AML-193 (cell line): ENCODE measurements around the gene AP3D1.

ENCODE experiments used
- DNase-seq, 2 experiments: peaks; one replicate each; lab custom pipeline; 2025; lab: John Stamatoyannopoulos, UW

AP3D1 gene

DNA sequence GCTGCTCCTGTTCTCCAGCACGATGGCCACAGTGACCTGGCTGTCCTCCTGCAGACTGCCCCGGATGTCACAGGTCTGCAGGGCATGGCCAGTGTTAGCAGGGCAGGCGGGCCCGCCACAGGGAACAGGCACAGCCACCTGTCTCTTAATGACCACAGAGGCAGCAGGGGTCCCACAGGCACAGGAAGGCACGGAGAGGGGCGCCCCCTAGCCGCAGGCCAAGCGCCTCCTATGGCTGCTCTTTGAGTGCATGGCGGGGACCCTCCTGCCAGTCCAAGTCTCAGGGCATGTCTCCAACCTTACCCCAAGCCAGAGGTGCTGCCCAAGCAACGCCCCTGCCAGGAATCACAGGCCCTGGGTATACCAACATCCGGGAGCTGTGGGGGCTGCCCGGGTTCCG is 40.5 kb downstream of the AP3D1 start:
- no peak for DNase-seq

DNA sequence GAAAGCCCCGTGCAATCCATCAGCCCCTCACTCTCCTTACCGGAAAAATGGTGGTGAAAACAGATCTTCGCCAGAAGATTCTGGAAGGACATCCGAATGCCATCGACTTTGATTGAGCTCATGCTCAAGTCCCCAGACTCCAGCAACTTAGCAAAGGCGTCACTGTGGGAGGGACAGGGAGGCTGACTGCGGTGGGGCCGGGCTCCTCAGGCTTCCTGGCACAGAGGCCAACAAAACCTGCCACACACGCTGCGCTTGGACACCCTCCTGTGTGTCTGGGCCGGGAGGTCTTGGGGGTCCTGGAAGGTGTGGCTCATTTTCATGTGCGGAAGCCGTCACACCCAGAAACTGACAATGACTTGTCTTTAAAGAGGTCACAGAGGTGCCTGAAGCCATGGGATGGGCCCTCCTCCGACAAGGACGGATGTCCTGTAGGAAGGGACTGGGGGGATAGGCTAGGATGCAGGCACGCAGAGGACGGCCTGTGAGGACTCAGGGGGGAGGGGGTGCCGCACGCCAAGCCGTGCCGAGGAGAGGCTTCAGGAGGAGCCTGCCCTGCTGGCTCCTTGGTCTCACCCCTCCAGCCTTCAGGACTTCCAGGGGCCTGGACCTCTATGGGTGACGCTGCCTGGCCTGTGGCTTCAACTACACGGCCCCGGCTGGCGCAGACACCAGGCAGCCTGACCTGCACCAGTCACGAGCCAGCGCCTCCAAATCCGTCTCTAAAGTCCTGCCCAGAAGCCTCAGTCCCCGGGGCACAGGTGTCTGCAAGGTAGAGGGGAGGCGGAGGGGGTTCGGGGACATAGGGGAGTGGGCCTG is 42.1 kb downstream of the AP3D1 start:
- no peak for DNase-seq

DNA sequence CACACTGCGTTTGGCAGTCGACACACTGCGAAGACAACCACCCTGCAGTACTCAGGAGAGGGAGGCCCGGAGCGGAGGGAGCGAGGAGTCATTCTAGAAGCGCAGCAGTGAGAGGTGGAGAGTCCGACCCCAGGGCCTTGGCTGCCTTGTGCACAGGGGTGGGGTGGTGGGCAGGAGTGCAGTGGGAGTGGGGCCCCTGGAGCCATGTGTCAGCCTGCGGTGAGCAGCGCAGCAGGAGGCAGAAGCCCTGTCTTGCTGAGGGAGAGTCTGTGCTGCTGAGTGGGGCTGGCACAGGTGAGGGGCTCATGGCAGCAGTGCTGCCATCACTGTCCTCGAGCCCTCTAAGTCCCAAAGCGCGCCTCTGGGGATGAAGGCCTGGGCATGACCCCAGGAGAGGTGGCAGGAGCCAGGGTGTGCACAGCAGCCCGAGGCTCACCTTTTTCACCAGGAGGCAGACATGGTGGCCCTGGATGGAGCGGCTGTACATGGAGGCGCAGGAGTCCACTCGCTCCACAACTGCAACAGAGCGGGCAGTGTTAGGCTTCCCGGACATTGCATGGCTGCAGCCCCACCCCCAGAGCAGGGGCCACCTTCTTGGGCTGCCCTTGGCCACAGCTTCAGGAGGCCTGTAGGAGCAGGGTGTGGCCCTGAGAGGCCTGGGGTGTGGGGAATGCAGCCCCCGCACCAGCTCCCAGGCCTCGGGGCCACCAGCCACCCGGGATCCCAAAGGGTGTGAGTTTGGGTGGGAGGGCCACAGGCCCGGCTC is 42.9 kb downstream of the AP3D1 start:
- DNase-seq = no peak

DNA sequence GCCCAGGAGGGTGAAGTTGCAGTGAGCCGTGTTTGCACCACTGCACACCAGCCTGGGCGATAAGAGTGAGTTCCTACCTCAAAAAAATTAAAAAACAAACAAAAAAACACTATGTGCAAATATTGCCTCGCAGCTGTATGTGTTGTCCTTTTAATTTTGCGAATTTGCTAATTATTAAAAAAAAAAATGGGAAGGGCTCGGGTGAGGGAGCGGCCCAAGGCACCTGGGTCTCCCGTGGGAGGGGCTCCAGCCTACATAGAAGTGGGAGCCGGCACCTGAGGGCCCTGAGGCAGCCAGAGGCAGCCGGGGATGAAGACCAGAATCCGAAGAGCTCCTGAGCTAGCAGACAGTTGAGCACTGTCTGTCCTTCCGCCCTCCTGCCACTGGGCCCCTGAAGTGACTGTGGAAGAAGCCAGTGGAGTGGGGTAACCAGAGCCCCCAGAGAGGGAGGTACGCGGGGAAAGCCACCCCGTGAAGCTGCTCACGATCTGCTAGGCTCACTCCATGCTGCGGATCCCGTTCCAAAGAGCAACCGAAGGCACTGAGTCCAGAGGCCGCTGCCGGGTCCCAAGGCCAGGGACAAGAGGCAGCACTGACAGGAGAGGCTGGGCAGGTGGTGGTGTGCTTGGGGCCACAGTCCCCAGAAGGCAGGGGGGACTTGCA is 48.2 kb downstream of the AP3D1 start:
- DNase-seq = no peak

DNA sequence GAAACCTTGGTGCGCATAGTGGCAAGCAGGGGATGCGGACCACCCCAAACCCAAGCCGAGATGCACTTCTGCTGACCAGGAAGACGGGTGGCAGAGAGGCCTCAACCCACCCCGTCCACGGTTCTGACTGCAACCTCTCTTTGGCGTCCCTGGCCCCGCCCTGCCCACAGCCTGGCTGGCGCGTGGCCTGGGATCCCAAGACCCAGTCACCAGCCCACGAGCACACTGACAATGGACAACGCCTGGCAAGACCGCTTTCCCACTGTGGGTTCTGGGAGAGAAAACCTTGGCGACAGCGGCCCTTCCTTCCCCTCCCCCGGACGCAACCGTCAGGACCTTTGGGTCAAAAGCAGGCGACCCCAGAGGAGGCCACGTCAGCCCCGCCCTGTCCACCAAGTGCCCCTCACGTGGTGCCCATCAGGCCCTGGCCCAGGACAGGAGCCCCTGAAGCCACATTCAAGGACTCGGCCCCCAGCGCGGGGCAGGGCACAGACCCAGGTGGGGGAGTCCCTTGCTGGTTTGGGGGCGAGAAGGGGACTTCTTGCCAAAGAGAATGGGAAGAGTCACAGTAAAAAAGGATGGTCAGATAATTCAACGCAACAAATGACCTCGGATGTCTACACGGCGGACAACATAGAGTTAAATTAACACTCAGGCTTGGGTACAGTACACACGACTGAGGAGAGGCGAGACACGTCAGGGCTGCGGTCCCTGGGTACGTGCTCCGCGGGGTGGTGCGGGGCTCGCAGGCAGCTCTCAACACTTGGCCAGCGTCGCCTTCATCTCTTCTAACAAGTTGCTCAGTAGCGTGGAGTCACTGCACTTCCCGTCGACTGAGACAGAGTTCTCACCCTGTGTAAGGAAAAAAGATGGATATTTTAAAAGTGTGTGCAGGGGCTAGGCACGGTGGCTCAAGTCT is 49.7 kb downstream of the AP3D1 start:
- no peak for DNase-seq

- DNase-seq = no peak
These were observed 50.7 kb downstream of the AP3D1 start for GRCh38 chr19:2100719-2101061.

DNA sequence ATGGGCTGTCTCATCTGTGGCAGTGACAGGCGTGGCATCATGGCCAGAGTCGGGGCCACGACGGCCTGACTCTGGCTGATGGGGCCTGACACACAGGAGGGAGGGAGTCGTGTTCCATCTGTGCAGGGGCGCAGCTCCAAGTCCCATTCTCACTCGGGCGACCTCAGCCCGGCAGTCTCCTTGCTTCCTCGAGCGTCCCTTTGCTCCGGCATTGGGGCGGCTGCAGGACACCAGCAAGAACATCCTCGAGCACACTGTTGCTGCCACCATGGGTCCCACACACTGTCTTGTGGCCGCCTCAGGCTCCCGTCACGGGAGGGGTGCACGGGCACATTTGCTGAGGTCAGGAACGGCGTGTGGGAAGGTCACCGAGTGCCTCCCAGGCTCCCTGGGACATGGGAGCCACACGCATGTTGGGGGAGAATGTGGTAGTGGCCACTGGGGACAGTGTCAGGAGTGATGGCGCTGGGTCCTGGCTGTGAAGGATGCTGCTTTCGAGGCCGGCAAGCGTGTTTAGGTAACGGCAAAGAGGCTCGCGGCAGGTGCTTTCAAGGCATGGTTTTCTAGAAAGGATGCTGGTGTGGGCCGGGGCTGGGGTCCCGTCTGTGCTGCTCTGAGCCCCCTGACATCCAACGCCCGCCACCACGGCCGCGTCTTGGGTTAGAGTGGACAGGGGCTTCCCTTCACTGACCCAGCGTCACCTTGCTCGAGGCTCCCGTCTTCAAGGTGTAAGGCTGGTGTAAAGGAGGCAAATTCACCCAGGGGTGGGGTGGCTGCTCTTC is 51.2 kb downstream of the AP3D1 start:
- no peak for DNase-seq

DNA sequence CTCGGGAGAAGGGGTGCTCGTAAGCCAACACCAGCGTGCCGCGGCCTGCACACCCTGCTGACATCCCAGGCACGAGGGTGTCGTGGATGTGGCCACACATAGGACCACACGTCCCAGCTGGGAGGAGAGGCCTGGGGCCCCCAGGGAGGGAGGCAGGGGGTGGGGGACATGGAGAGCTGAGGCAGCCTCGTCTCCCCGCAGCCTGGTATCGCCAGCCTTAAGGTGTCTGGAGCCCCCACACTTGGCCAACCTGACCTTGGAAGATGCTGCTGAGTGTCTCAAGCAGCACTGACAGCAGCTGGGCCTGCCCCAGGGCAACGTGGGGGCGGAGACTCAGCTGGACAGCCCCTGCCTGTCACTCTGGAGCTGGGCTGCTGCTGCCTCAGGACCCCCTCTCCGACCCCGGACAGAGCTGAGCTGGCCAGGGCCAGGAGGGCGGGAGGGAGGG is 52.3 kb downstream of the AP3D1 start:
- DNase-seq = no peak

- no peak for DNase-seq
These were observed 53.5 kb downstream of the AP3D1 start for GRCh38 chr19:2097886-2098327.

GRCh38 chr19:2097203-2097885 is 54.0 kb downstream of the AP3D1 start:
- DNase-seq = no peak

DNA sequence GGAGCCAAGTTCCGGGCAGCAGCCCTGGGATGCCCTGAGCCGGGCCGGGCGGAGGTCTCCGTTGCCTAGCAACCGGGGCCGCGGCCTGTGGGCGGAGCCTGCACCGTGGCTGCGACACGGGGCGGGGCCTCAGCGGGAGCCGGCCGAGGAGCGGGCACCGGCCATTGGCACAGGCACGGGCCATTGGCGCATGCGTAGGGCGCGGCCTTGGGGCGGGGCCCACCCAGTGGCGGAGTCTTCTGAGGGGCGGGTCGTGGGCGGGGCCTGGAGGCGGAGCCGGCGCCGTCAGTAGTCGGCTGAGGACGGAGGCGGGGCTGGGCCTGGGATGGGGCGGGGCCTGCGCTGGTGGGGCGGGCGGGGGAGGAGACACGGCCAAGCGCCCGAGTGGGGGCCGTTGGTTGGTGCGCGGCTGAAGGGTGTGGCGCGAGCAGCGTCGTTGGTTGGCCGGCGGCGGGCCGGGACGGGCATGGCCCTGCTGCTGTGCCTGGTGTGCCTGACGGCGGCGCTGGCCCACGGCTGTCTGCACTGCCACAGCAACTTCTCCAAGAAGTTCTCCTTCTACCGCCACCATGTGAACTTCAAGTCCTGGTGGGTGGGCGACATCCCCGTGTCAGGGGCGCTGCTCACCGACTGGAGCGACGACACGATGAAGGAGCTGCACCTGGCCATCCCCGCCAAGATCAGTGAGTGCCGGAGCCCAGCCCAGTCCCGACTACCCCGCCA is 54.7 kb downstream of the AP3D1 start, which contains the start of gene IZUMO4:
Gene IZUMO4 (plus strand): TSS at position 436 of the 723 bp plus-strand sequence. CDS start 31 bp downstream, at position 467.
- peak; percentile 91 to 99 for DNase-seq

DNA sequence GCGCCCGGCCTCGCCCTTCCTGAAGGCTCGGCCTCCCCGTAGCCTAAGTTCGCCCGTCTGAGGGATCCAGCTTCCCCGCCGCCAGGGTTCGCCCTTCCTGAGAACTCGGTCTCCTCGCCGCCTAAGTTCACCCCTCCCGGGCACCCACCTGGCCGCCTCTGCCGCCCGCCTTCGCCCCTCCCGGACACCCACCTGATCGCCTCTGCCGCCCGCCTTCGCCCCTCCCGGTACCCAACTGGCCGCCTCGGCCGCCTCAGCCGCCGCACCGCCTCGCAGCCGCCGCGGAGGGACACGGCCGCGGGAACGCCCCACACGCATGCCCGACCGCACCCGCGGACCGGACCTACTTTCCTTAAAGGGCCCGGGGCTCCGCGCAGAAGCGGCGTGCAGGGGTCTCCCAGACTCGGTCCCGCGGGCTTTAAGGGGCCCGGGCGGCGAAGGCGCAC is 55.3 kb downstream of the AP3D1 start, which contains the start of gene MOB3A:
Gene MOB3A (minus strand): TSS at position 293 of the 446 bp plus-strand sequence. CDS start 17,766 bp downstream, outside the sequence.
- peak; percentile 77 to 81 for DNase-seq

DNA sequence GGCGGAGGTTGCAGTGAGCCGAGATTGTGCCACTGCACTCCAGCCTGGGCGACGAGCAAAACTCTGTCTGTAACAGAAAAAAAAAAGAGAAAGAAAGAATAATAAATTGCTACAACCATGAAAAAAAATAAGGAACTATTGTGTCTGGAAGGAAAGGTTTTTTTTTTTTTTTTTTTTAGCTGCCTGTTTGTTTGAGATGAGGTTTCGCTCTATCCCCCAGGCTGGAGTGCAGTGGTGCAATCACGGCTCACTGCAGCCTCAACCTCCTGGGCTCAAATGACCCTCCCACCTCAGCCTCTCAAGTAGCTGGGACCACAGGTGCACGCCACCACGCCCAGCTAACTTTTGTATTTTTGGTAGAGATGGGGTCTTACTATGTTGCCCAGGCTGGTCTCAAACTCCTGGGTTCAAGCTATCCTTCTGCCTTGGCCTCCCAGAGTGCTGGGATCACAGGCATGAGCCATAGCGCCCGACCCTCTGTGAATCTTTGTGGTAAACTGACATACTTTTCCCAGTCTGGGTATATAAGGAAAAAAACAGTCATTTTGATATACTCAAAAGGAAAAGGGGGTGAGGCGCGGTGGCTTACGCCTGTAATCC is 59.3 kb downstream of the AP3D1 start:
- peak in 1 of 2 experiments; percentile 7 for DNase-seq

GRCh38 chr19:2089727-2090053 is 61.7 kb downstream of the AP3D1 start:
- DNase-seq = no peak

DNA sequence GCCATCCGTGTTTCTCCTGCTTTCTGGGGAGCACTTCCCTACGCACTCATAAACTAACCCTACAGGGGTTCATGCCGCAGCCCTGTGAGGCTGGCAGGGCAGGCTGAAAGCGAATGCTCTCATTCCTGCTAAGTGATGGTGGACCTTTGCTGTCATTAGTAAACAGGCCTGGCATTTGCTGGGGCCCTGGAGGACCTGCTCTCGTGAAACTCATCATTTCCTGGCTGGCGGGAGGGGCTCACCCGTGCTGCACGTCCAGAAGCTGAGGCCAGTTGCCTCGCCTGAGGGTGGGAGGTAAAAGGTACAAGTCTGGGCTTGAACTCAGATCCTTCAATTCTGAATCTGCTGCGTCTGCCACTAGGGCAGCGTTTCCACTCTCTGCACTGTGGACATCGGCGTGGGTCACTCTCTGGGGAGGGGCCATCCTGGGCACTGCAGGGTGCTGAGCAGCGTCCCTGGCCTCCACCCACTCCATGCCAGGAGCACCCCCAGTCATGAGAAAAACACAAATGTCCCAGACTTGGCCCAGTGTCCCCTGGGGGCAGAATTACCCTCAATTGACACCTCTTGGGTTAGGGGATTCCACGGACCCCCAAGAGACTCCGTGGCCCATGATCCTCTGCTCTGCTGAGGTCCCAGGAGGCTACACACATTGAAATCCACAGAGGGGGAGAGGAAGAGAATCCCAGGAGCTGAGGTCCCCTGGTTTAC is 62.2 kb downstream of the AP3D1 start:
- DNase-seq = no peak

DNA sequence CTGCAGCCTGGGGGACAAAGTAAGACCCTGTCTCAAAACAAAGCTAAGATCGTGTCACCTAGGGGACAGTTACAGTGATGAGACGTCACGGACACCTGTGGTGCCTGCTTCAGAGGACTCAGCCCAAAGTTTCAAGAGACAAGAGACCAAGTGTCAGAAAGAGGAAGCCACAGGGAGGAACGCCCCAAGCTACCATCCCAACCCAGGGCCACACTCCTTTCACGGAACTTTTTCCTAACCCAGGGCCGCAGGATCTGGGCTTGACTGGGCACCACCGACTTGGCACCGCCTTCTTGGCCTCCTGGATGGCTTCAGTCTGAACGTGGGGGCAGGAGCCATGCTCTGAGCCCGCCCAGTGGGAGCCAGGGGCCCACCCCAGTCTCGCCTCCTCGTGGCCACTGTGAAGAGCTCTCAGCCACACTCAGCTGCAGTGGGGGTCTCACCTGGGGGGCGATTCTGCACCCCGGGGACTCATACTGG is 63.7 kb downstream of the AP3D1 start:
- peak; percentile 36 to 65 for DNase-seq

- DNase-seq = peak; percentile 14 to 18
These were observed 64.4 kb downstream of the AP3D1 start for GRCh38 chr19:2086695-2087620.
